Hematopoietic multipotent progenitor cell treated with erythropoietin and hydrocortisone succinate and interleukin-3 and kit ligand, for 17 days (in vitro differentiated cells): ENCODE data around the gene COQ5.
A peak's percentile ranks its signal among the peaks of the same experiment; 100 is the strongest.

ENCODE experiments used
- DNase-seq: peaks from one replicate; pipeline ENCODE4 v3.0.0-alpha.2; 2015; ENCODE audit warnings: low spot score

The COQ5 gene

DNA sequence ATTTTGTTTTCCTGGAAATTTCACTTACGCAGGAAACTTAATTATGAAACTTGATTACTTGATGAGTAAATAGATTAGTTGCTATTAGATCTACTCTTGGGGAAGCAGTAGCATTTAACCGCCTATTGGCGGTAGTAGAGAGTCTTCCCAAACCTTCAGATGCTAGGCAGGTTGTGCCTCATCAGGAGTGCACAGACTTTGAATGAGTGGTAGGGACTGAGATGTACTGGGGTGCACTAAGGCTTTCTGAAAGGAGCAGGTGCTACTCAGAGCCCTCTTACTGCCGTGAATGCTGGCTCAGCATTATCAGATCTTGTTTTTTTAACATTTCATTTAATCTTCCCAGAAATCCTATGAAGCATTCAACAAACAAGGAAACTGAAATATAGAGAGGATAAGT, 75.0 kb downstream of the COQ5 start:
- peak; percentile 58 for DNase-seq
